ENCODE results near the gene WDR37.
"Not testable (repeated sequence)": the region's sequence is repeated elsewhere in the genome, so short reads cannot be mapped to it uniquely, and the experiment has no call there.

Gene WDR37, protein sequence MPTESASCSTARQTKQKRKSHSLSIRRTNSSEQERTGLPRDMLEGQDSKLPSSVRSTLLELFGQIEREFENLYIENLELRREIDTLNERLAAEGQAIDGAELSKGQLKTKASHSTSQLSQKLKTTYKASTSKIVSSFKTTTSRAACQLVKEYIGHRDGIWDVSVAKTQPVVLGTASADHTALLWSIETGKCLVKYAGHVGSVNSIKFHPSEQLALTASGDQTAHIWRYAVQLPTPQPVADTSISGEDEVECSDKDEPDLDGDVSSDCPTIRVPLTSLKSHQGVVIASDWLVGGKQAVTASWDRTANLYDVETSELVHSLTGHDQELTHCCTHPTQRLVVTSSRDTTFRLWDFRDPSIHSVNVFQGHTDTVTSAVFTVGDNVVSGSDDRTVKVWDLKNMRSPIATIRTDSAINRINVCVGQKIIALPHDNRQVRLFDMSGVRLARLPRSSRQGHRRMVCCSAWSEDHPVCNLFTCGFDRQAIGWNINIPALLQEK

DNA sequence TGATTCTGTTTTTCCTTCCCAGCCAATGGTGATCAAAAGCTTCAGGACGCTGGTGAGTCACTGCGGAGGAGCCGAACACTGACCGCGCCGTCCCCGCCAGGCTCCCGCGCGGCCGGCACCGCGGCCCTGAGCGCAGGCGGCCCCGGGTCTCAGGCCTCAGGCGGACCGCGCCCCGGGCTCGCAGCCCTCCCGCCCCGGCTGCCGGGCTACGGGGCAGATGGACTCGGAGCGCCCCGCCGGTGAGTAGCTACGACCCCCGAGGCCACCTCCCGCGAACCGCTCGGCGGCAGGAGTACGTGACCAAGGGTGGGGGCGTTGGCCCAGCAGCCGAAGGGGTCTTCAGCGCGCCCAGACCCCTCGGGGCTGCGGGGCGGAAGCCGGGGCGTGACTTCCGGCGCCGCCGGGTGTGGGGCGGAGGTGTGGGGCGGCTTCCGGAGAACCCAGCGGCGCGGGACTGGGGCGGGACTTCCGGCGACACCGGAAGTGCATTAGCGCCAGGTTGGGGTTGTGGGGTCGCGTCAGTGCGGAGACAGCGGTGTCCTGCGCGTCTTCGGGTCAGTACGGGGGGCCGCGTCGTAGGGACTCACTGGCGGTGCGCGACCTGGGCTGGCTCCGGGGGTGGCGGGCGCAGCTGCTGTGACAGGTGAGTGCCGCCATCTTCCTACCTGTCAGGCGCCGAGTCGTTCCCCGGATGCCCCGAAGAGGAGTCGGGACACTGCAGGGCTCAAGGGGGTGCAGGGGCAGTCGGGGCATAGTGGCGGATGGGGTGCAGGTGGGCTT, at the start of gene WDR37:
Gene WDR37 (plus strand): TSS at position 60 of the 780 bp plus-strand sequence. CDS start 15,771 bp downstream, outside the sequence.
- peak; percentile 85 for DNase-seq (ENCODE audit: low spot score)

DNA sequence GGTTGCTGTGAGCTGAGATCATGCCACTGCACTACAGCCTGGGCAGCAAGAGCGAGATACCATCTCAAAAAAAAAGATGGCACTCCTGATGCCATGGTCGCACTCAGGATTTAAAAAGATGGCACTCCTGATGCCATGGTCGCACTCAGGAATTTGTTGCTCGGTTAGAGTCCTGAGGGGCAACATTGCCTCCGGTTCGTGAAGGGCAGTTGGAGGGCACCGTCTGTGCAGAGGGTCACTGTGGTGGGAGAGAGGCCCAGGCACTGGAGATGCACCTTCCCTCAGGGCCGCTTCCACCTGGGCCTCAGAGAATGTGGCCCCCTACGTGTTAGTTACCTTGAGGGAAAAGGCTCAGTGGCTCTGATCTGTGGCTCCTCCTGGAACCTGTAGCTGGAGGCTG, 49.6 kb upstream of the WDR37 start:
- DNase-seq (ENCODE audit: low spot score) = no peak

DNA sequence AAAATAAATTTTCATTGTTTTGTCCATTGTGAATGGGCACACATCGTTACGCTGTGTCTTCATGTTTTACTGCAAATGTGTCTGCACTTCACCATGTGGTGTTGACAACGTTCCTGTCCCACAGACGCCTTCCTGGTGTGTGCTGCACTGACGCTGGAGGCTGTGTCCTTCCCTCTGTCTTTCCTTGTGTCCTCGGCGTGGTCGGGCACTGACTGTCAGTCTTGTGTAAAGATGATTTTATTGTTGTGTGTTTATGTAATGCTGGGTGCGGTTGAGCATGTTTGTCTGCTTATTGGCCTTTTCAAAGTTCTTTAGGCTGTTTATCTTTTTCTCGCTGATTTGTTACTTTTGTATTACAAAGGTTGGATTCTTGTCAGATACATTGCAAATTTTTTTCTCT, 48.6 kb upstream of the WDR37 start:
- DNase-seq (ENCODE audit: low spot score) = no peak

GRCh38 chr10:1009071-1009494, 47.1 kb upstream of the WDR37 start:
- no peak for DNase-seq (ENCODE audit: low spot score)

DNA sequence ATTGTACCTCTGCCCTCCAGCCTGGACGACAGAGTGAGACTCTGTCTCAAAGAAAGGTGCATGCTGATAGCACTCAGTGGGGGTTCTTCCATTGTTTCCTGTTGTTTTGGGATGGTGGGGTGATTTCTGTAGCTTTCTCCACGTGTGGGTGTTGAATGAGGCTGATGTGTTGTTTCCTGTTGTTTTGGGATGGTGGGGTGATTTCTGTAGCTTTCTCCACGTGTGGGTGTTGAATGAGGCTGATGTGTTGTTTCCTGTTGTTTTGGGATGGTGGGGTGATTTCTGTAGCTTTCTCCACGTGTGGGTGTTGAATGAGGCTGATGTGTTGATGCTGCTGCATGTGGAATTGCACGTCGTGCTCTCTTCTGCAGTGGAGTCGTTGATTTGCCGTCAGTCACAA, 46.2 kb upstream of the WDR37 start:
- not testable (repeated sequence) for DNase-seq (ENCODE audit: low spot score)

GRCh38 chr10:1010703-1011102, 45.5 kb upstream of the WDR37 start:
- DNase-seq (ENCODE audit: low spot score) = no peak

GRCh38 chr10:1011696-1012095, 44.5 kb upstream of the WDR37 start:
- DNase-seq (ENCODE audit: low spot score) = no peak

- no peak for DNase-seq (ENCODE audit: low spot score)
Observed at GRCh38 chr10:1015688-1016087, 40.5 kb upstream of the WDR37 start.

DNA sequence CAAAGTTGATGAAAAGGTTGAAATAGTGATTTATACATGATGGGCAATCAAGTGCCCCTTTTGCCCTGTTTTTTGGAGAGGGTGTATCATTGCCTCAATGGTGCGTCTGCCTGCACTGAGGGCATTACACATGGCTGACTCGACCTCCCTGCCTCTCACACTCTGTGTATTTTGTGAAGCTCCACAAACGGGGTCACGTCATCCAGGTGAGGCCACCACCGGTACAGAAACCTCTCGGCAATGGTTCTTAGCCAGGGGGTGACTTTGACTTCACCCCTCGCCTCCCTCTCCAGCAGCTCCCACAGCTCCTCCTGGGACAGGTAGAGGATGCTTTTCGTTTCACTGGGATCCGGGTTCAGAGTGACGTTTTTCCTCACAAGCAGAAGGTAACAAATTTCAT, 36.8 kb upstream of the WDR37 start:
- DNase-seq (ENCODE audit: low spot score) = no peak

GRCh38 chr10:1020460-1020859, 35.7 kb upstream of the WDR37 start:
- no peak for DNase-seq (ENCODE audit: low spot score)

DNA sequence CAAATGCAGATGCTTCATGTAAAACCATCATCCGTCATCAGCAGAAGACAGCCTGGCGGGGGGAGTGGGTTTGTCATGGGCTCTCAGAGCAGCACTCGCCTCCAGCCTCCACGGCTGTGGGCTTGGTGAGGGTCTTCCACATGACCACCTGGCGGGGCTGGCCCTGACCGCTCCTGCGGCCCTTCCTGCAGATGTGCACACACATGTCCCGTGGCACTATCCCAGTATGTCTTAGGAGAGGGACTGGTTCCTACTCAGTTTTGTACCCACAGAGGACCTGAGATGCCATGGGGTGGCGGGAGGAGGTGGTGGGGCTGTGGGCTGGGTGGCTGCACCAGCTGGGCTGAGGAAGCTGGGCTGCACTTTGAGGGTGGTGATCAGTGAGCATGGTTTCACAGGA, 35.2 kb upstream of the WDR37 start:
- DNase-seq (ENCODE audit: low spot score) = no peak

- peak; percentile 76 for DNase-seq (ENCODE audit: low spot score)
Observed at GRCh38 chr10:1022413-1022812, 33.8 kb upstream of the WDR37 start.

- DNase-seq (ENCODE audit: low spot score) = no peak
Observed at GRCh38 chr10:1024103-1024502, 32.1 kb upstream of the WDR37 start.

DNA sequence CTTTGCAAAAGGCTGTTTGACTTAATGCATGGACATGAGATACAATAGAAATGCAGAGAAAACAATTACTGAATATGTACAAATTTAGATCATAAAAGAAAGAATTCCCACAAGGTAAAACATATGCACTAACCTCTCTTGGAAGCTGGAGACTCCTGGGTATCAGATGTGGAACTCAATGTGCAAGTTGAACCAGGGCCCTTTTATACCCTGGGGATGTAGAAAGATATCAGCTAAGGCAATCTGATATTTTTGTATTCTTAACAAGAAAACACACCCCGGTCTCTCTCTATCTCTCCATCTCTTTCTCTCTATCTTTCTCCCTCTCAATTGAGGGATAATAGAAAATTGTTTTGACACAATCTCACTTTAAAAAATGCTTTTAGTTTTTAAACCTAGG, 30.5 kb upstream of the WDR37 start, which contains the start of gene IDI2:
Gene IDI2 (minus strand): TSS at position 177 of the 400 bp plus-strand sequence. CDS start 1,136 bp downstream, outside the sequence.
- DNase-seq (ENCODE audit: low spot score) = no peak

GRCh38 chr10:1026578-1026977, 29.6 kb upstream of the WDR37 start:
- DNase-seq (ENCODE audit: low spot score) = no peak

- DNase-seq (ENCODE audit: low spot score) = no peak
Observed at GRCh38 chr10:1029838-1030237, 26.3 kb upstream of the WDR37 start.

DNA sequence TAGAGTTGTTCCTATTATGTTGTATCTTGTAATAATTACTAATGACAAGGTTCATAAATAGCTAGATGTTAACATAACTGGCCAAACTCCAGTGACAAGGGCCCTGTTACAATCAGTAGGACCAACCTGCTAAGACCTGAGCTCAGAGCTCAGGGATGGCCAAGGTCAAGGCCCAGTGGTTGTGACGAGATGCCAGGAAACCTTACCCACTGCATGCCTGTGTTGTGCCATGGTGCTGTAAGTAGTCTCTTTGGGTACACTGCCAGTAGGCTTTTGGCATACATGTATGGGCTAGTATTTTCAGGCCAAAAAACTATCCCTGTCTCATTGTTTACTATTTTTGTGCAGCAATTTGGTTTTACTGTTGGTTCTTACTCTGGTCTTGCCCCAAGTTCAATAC, 22.6 kb upstream of the WDR37 start:
- DNase-seq (ENCODE audit: low spot score) = no peak

DNA sequence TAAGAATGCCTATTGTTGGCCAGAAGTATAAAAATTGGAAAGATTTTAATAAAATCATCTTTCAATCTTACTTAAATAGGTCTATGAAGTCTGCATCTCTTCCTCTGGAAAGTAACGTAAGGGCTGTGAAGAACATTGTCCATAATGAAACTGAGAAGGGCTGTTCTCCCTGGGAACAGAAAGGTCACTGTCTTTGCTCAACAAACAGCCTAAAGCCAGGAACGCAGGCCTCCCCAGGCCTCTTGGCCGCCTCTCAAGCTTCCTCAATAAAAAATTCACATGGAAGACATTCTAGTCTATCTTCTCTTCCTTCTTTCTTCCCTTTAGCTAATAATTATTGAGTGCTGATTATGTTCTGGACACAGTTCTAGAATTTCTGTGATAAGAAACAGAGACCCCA, 21.4 kb upstream of the WDR37 start:
- peak; percentile 89 for DNase-seq (ENCODE audit: low spot score)

DNA sequence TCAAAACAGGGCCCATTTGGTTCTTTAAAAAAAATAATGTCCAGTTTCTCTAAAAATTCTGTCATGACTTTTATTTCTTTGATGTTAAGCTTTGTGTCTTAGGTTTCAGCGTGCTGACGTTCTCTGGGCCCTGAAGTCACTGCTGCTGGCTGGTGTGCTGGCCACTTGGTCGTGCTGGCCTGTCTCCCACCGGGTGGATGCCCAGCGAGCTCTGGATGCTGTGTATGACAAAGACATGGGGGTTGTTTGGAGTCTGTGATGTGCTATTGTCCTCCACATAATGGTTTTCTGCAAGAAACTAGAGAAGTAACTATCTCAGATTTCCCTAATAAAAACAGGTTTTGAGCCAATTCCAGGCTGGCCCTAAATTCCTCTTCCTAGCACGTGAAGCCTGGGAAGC, 21.0 kb upstream of the WDR37 start:
- peak; percentile 88 for DNase-seq (ENCODE audit: low spot score)

GRCh38 chr10:1036341-1036791, 19.8 kb upstream of the WDR37 start:
- DNase-seq (ENCODE audit: low spot score) = no peak

- peak; percentile 69 for DNase-seq (ENCODE audit: low spot score)
Observed at GRCh38 chr10:1037098-1037497, 19.1 kb upstream of the WDR37 start.

GRCh38 chr10:1038769-1039168, 17.4 kb upstream of the WDR37 start:
- DNase-seq (ENCODE audit: low spot score) = not testable (repeated sequence)

DNA sequence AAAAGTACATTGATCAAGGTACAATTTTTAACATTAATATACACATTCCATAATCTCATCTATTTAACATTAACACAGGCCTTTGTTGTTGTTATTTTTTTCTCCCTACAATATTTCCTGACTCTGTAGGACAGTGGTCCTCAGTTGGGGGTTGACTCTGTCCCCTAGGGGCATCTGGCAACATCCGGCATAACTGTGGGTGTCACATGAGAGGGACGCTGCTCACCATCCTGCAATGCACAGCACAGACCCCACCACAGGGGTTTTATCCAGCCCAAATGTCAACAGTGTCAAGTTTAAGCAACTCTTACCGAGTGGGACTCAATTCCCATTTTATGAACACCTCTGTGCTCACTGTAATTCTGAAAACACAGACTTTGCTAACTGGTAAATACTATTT, 16.1 kb upstream of the WDR37 start:
- DNase-seq (ENCODE audit: low spot score) = no peak
